Endothelial cell of umbilical vein (primary cell): ENCODE data around the gene SNTA1. TPM values are rescaled to one million over a fixed set of nuclear protein-coding genes. Genes with fewer than 3 reads are reported as not detected.

Source experiments
- BruUV-seq: library from RNA; stranded (reverse); fragments of 400-500 nt; replicated peaks from 2 replicates; lab custom pipeline; 2021; lab: Mats Ljungman, UMichigan
- CTCF ChIA-PET: fragments of 300-600, 350-600 bp; sonication (Branson Sonifier 250); formaldehyde crosslinking; loops from one replicate; lab custom pipeline; 2021; ENCODE audit warnings: antibody characterized with exemption, inconsistent platforms; lab: Charles Lee
- POLR2A ChIA-PET: fragments of 300-600, 350-600 bp; sonication (Branson Sonifier 250); formaldehyde crosslinking; loops from one replicate; lab custom pipeline; 2021; ENCODE audit warnings: antibody characterized with exemption, inconsistent platforms; lab: Charles Lee
- DNase-seq: peaks from one replicate; pipeline ENCODE4 v3.0.0-alpha.2; 2011; ENCODE audit warnings: low read depth, low spot score
- FAIRE-seq: peaks from 2 replicates; lab custom pipeline; 2011; peaks lifted over from hg19 to GRCh38; lab: Jason Lieb, UNC
- H2AFZ ChIP-seq: 2 replicates; pipeline ENCODE4 v1.6.0; 2012; ENCODE audit warnings: low read depth, low read length, control low read depth, inconsistent platforms
- H3K27ac ChIP-seq: 2 replicates; pipeline ENCODE4 v1.5.1; 2011; ENCODE audit warnings: low read depth, mild to moderate bottlenecking, control low read depth, low read length, moderate library complexity; ENCODE audit not compliant: insufficient read depth
- H3K27me3 ChIP-seq, 2 experiments: 2 replicates each; pipeline versions ENCODE4 v1.6.0 to v1.6.1; 2011; ENCODE audit warnings: low read length in 2 of 2, mixed read lengths in 1 of 2; ENCODE audit not compliant: control insufficient read depth in 2 of 2, insufficient read depth in 2 of 2
- H3K36me3 ChIP-seq, 2 experiments: 2 replicates in 1 of 2; 3 replicates in 1 of 2; pipeline ENCODE4 v1.5.1; 2011; ENCODE audit warnings: low read length in 2 of 2, mild to moderate bottlenecking in 1 of 2, moderate library complexity in 1 of 2; ENCODE audit not compliant: control insufficient read depth in 2 of 2, insufficient read depth in 2 of 2; ENCODE audit errors: extremely low read depth in 1 of 2
- H3K4me1 ChIP-seq: 3 replicates; pipeline ENCODE4 v1.5.1; 2011; ENCODE audit warnings: mild to moderate bottlenecking, low read length; ENCODE audit not compliant: control insufficient read depth, insufficient read depth; ENCODE audit errors: extremely low read depth
- H3K4me2 ChIP-seq: 2 replicates; pipeline ENCODE4 v1.6.1; 2011; ENCODE audit warnings: low read length, control low read depth, mixed read lengths; ENCODE audit not compliant: insufficient read depth
- H3K4me3 ChIP-seq, 3 experiments: fragments of 200-600 bp in 1 of 3; sonication (generic), shearing (Covaris generic) in 1 of 3; replicated peaks in 1 of 3; 2 replicates each; pipeline ENCODE4 v1.5.1; 2011 to 2016; ENCODE audit warnings: control low read depth in 3 of 3, low read length in 3 of 3, mild to moderate bottlenecking in 2 of 3, inconsistent platforms in 1 of 3, low read depth in 1 of 3, moderate library complexity in 1 of 3; ENCODE audit not compliant: insufficient read depth in 1 of 3
- H3K79me2 ChIP-seq: 2 replicates; pipeline ENCODE4 v1.6.0; 2012; ENCODE audit warnings: low read length, inconsistent platforms; ENCODE audit not compliant: control insufficient read depth, insufficient read depth
- H3K9ac ChIP-seq: replicated peaks from 2 replicates; pipeline ENCODE3; 2011; ENCODE audit warnings: low read length, control low read depth; ENCODE audit not compliant: insufficient read depth; ENCODE audit errors: extremely low read depth
- H3K9me1 ChIP-seq: replicated peaks from 3 replicates; pipeline ENCODE4 v1.6.0; 2011; ENCODE audit warnings: mild to moderate bottlenecking, low read length; ENCODE audit not compliant: control insufficient read depth, insufficient read depth; ENCODE audit errors: extremely low read depth
- H3K9me3 ChIP-seq: replicated peaks from 2 replicates; pipeline ENCODE4 v1.5.1; 2012; ENCODE audit warnings: low read length, inconsistent platforms; ENCODE audit not compliant: control insufficient read depth, insufficient read depth
- H4K20me1 ChIP-seq: replicated peaks from 2 replicates; pipeline ENCODE3; 2011; ENCODE audit warnings: mild to moderate bottlenecking, low read length; ENCODE audit not compliant: control insufficient read depth, insufficient read depth; ENCODE audit errors: extremely low read depth
- CTCF ChIP-seq, 2 donors: IDR thresholded peaks; 1 replicate in 1 of 2; 2 replicates in 1 of 2; pipeline ENCODE4 v1.5.1; 2011; ENCODE audit warnings: low read length in 2 of 2, mild to moderate bottlenecking in 2 of 2, moderate library complexity in 2 of 2, control low read depth in 1 of 2, inconsistent platforms in 1 of 2, low read depth in 1 of 2; ENCODE audit not compliant: insufficient read depth in 1 of 2; ENCODE audit errors: extremely low read depth in 1 of 2
- EZH2 ChIP-seq: IDR thresholded peaks from 2 replicates; pipeline ENCODE4 v1.6.1; 2012; ENCODE audit warnings: borderline replicate concordance, low read depth, mild to moderate bottlenecking, moderate library complexity, low read length, inconsistent platforms; ENCODE audit not compliant: severe bottlenecking
- FOS ChIP-seq: IDR thresholded peaks from 2 replicates; pipeline ENCODE4 v1.6.1; 2011; ENCODE audit warnings: mild to moderate bottlenecking, low read length, moderate library complexity, borderline replicate concordance; ENCODE audit not compliant: insufficient read depth
- GATA2 ChIP-seq: IDR thresholded peaks from 2 replicates; pipeline ENCODE4 v1.7.0; 2011; ENCODE audit warnings: low read depth, mild to moderate bottlenecking, moderate library complexity, mixed read lengths, low read length; ENCODE audit not compliant: insufficient read length, insufficient read depth
- JUN ChIP-seq: IDR thresholded peaks from 2 replicates; pipeline ENCODE4 v1.6.1; 2011; ENCODE audit warnings: borderline replicate concordance, low read depth; ENCODE audit not compliant: insufficient read length, insufficient read depth
- MAX ChIP-seq: IDR thresholded peaks from 2 replicates; pipeline ENCODE4 v1.6.1; 2011; ENCODE audit not compliant: insufficient read depth, insufficient read length
- MYC ChIP-seq: IDR thresholded peaks from one replicate; pipeline ENCODE4 v1.6.1; 2011; ENCODE audit warnings: mild to moderate bottlenecking, low read depth, low read length
- POLR2A ChIP-seq: IDR thresholded peaks from 2 replicates; pipeline ENCODE4 v1.6.1; 2012; ENCODE audit warnings: low read depth, mild to moderate bottlenecking, control low read depth, low read length
- POLR2AphosphoS5 ChIP-seq: IDR thresholded peaks from 2 replicates; pipeline ENCODE4 v1.6.1; 2012; ENCODE audit warnings: low read depth, mild to moderate bottlenecking, control low read depth, low read length, moderate library complexity; ENCODE audit not compliant: insufficient read depth
- dilution Hi-C: fragments of 300-500 bp; cut with MboI; formaldehyde crosslinking; loops from one replicate; pipeline ENCODE4 v1.15.0; 2019; ENCODE audit warnings: low sequenced_read_pairs; ENCODE audit not compliant: extremely low pct_ligation_motif_present
- intact Hi-C: fragments of 100-400 bp; cut with micrococcal nuclease; formaldehyde crosslinking; loops from one replicate; pipeline ENCODE4 v1.10.0; 2022
- polyA plus RNA-seq, 4 experiments: library from polyadenylated mRNA; depleted of rRNA in 3 of 4; stranded (reverse) in 3 of 4; unstranded in 1 of 4; fragments of >200 nt; gene quantifications; 2 replicates each; pipeline versions ENCODE4 v1.2.1 to v1.2.3, GENCODE V29; 2011 to 2012; ENCODE audit warnings: missing spikeins in 1 of 4
- total RNA-seq: library from RNA; stranded (reverse); gene quantifications from 2 replicates; pipeline ENCODE4 v1.2.3, GENCODE V29; 2021

The SNTA1 gene
- total and polyA plus RNA-seq, 2 donors (not counting 3 experiments of a cell fraction or from before 2014, with no cell fraction given) = 5.2 to 6.0 TPM

- Histone ChIP-seq H3K4me3 (no peak overlapping the region), H2AFZ (no peak overlapping the region), H3K4me2 (no peak overlapping the region), H3K36me3 (peaks cover 10 to 13% of the 10 kb centered on the region in 2 experiments), H3K9ac (no peak overlapping the region), H3K9me1 (no peaks in the 10 kb centered on the region), H3K27ac (no peak overlapping the region), H3K4me1 (no peaks in the 10 kb centered on the region), H3K27me3 (no peaks in the 10 kb centered on the region), H3K9me3 (no peaks in the 10 kb centered on the region), H4K20me1 (no peaks in the 10 kb centered on the region), H3K79me2 (no peaks in the 10 kb centered on the region)
- ChIA-PET CTCF (no interaction called here), POLR2A (no interaction called here)
- dilution Hi-C loops = no loop called here
- no TSS peak for BruUV-seq
- FAIRE-seq (peak; percentile 54), DNase-seq (no peak)
- no peak for TF ChIP-seq CTCF (IDR thresholded peaks at IDR 0.05; ENCODE audit: extremely low read depth in 1 of 2, insufficient read depth in 1 of 2, low read depth in 1 of 2, low read length in 2 of 2)
- TF ChIP-seq GATA2 = peak; percentile 12
- intact Hi-C loops = no loop called here
These were observed 80.7 kb downstream of the SNTA1 start for GRCh38 chr20:33362898-33363297.

GRCh38 chr20:33359399-33360261, 83.9 kb downstream of the SNTA1 start:
- no peak for TF ChIP-seq GATA2
- TF ChIP-seq EZH2 = no peak
- TF ChIP-seq CTCF (IDR thresholded peaks at IDR 0.05; ENCODE audit: extremely low read depth in 1 of 2, insufficient read depth in 1 of 2, low read depth in 1 of 2, low read length in 2 of 2) = no peak
- TF ChIP-seq POLR2AphosphoS5 = no peak
- no peak for TF ChIP-seq FOS
- TF ChIP-seq JUN = no peak
- TF ChIP-seq MYC = no peak
- no peak for TF ChIP-seq POLR2A
- TF ChIP-seq MAX = no peak
- no peaks in the 10 kb centered on the region for H3K4me1 ChIP-seq
- H3K9ac ChIP-seq = no peak overlapping the region
- BruUV-seq = no TSS peak
- H3K27ac ChIP-seq = no peak overlapping the region
- CTCF ChIA-PET = no interaction called here
- no peak for DNase-seq
- H3K27me3 ChIP-seq = no peaks in the 10 kb centered on the region
- intact Hi-C loops = no loop called here
- H3K4me3 ChIP-seq = no peak overlapping the region
- no peak overlapping the region for H3K4me2 ChIP-seq
- no peaks in the 10 kb centered on the region for H3K9me1 ChIP-seq
- H3K9me3 ChIP-seq = no peaks in the 10 kb centered on the region
- H2AFZ ChIP-seq = no peak overlapping the region
- FAIRE-seq = no peak
- peaks cover 6 to 10% of the 10 kb centered on the region in 2 experiments for H3K36me3 ChIP-seq
- no peaks in the 10 kb centered on the region for H4K20me1 ChIP-seq
- H3K79me2 ChIP-seq = no peaks in the 10 kb centered on the region
- POLR2A ChIA-PET = no interaction called here
- dilution Hi-C loops = no loop called here
